NCI-H146 (cell line): Measurements from ENCODE around the gene BRSK1.
A peak's percentile ranks its signal among the peaks of the same experiment; 100 is the strongest.

Experiments used
- DNase-seq: peaks from one replicate; lab custom pipeline; 2025; lab: John Stamatoyannopoulos, UW

BRSK1 gene

DNA sequence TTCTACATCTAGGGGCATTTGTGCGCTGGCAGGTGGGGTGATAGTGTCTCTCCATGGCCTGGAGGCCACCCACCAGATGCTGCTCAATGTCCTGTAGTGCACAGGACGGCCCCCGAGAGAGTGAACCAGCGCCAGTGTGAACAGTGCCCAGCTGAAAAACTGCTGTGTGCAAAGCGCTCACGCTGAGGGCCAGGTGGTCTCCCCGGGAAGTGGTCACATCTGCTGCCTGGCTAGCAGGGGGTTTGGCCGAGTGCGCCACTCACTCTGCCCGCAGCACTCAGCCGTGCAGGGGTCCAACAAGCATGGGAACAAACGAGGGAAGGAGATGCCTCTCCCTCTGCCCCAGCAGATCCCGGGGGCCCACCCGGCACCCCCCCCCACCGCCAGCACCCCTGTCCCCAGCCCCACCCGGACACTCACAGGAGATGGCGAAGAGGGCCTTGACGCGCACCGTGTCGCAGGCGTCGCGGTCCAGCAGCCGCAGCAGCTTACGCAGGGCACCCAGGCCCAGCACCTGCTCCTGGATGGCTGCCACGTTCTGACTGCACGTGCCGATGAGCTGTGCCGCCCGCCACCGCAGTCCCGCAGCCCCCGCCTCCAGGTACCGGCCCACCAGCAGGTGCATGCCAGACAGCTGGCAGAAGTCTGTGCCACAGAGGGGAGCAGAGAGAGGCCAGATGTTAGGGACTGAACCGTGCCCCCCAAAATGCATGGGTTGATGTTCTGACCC, 9.7 kb upstream of the BRSK1 start:
- DNase-seq = no peak

DNA sequence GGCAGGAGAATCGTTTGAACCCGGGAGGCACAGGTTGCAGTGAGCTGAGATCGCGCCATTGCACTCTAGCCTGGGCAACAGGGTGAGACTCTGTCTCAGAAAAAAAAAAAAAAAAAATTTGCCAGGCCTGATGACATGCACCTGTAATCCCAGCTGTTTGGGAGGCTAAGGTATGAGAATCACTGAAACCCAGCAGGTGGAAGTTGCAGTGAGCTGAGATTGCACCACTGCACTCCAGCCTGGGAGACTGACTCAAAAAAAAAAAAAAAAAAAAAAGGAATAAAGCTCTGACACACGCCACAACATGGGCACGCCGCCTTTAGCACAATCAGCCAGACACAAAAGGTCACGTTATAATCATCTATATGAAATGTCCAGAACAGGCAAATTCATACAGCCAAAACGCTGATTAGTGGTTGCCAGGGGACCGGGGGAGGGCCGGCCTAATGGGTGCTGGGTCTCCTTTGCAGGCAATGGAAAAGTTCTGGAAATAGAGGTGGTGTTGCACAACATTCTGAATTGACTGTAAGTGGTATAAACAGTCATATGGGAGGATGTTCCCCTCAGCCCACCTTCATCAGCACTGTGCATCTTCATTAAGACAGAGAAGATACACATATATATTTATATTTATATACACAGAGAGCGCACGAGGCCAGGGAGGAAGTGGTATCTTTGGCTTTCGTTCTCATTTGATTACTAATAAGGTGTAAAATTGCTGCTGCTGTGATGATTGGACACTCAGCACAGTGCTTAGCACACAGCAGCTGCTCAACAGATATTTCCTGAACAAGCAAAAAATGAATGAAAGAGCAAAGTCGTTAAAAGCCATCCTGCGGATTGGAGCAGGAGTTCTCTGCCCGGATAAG, 7.7 kb upstream of the BRSK1 start:
- no peak for DNase-seq

DNA sequence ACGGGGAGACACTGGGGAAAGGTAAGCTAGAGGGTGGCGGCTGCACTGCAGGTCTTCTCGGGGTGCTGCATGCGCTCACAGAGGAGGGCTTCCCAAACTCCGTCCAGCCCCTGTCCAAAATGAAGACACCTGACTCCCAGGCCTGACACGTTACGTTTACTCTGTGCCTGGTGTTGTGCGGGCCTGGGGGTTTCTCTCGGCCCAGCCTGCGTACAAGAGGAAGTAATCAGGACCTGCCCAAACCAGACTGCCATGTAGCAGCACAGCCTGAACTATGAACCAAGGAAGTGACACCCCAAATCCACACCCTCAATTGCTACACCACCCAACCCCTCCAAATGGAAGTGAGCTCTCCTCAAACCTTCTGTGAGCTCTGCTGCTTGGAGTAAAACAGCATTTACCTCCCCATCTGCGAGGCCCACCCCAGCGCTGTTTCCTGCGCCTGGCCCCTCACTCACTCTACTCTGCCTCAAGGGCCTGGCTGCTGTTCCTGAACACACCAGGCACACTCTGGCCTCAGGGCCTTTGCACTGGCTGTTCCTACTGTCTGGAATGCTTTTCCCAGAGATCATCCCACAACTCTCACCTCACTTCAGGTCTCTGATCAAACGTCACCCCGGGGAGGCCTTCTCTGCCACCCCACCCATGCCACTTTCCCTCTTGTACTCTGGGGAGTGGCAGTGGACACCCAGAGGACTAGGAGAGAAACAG, 6.9 kb upstream of the BRSK1 start:
- DNase-seq = no peak

DNA sequence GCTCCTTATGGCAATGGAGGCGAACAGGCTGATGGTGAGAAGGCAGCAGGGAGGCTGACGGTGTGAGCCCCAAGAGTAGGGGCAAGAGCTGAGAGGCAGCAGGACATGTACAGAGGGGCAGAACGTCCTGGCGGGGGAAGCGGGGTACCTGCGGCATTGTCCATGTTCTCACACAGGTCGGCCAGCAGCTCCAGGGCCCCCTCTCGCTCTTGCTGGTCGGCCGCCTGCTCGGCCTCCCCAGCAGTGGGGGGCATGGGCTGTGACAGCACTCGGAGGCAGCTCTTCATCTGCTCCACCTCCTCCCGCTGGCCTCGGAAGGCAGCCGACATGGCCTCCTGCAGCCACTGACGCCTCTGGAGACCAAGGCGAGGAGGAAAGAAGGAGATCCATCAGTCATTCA, 6.3 kb upstream of the BRSK1 start:
- no peak for DNase-seq

DNA sequence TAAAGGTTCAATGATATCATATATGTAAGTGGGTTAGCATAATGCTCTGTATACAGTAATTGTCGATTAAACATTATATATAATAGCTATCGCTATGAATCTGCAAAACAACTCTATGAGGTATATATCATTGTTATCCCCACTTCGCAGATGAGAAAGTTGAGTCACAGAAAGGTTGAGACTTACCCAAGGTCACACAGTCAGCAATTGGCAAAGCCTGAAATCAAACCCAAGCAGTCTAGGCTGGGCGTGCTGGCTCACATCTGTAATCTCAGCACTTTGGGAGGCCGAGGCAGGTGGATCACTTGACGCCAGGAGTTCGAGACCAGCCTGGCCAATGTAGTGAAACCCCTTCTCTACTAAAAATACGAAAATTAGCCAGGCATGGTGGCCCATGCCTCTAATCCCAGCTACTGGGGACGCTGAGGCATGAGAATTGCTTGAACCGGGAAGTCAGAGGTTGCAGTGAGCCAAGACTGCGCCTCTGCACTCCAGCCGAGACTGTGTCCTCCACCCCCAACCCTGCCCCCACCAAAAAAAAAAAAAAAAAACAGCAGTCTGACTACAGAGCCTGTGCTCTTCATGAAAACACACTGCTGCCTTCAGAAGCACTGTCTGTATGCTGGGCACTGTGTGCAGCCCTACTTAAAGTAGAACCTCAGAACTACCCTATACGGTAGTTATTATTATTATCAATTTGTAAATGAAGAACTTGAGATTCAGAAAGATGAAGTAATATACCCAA, 5.2 kb upstream of the BRSK1 start:
- DNase-seq = no peak

DNA sequence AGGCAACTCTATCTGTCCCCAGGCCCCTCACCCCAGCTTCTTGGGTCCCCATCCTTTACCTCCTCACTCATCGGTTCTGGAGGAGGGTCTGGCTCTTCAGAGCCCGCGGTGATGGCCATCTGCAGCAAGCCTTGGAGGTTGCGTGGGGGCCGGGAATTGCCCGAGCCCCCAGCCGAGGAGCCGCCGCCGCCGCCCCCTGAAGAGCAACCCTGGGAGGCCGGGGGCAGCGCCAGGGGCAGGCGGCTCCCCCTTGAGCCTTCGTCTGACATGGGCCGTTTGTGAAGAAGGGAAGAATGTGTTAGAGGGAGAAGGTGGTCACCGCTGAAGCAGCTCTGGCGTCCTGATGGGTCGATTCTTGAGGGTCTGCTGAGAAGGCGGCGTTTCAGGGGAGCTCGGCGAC, 4.5 kb upstream of the BRSK1 start:
- DNase-seq = no peak

DNA sequence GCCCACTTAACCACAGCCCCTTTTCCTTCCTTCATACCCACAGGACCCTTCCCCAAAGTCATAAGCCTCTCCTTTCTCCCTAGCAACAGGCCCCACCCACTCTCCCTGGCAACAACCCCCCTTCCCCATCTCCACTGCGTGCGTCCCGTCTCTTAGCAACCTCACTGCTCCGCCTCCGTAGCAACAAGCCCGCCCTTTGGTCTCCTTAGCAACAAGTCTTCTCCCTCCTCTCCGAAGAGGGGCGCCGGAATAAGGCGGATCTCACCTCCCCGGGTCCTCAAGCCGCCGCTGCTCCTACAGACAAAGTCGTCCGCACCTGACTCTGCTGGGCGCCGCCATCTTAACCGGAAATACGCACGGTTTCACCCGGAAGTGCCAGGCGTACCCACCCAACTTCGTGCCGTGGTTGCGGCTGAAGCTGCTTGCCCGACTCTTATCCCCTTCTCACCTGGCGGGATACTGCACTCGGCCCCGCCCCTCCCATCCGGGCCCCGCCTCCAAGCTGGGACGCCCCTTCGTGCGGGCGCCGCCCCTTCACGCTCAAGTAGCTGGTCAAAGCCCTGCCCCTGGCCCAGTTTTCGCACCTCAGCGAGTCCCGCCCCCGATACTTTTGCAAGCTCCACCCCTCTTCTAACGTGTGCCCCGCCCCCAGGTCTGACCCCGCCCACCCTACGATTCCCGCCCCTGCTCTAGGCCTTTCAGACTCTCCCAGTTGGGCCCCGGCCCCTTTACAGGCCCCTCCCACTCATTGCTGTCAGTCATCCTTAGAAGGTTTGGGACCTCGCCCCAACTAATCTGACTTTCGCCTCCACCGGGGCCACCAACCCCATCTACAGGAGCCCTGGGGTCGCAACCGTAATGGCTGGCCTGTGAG, 3.8 kb upstream of the BRSK1 start, which contains the start of gene HSPBP1:
Gene HSPBP1, minus strand, starts transcription at position 341 of the 874 bp plus-strand sequence. CDS start 502 bp downstream, outside the sequence.
- DNase-seq = peak; percentile 99

DNA sequence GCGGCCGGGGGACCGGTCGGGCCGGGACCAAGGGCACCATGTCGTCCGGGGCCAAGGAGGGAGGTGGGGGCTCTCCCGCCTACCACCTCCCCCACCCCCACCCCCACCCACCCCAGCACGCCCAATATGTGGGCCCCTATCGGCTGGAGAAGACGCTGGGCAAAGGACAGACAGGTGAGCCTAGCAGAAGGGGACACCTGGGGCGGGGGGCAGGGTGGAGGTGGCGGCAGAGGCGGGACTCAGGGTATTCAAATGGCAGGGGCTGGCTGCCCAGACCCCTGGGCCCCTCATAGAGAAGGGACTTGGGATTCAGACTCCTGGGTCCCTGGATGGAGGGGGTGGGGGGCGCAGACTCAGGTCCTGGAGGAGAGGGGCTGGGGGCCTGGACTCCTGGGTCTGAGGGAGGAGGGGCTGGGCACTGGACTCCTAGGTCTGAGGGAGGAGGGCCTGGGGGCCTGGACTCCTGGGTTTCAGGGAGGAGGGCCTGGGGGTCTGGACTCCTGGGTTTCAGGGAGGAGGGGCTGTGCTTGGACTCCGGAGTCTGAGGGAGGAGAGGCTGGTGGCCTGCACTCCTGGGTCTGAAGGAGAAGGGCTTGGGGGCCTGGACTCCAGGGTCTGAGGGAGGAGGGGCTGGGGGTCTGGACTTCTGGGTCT, 735 bp downstream of the BRSK1 start:
- DNase-seq = peak; percentile 65

DNA sequence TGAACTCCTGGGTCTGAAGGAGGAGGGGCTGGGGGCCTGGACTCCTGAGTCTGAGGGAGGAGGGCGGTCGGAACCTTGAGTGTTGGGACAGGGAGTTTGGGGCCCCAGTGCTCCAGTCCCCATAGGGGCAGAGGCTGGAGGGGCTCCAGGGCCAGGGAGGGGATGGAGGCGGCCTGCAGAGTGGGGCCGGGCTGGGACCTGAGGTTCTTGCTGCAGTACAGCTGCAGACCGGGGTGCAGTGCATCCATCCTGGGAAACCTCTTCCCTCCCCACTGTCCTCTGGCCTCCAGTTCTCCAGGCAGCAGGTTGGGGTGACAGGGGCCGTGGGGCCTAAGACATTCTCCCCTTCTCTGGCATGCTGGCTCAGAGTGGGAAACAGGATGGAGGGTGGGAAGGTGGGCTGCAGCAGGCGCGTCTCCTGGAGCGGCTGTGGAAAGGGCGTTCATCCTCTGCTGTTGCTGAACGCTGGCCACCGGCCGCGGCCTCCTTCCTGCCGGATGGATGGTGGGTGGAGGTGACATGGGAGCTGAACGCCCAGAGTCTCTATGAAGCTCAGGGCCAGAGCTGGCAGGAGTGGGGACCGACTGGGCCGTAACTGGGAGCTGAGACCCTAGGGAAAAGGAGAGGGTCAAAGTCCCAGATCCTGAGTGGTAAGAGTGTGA, 1.6 kb downstream of the BRSK1 start:
- DNase-seq = no peak

DNA sequence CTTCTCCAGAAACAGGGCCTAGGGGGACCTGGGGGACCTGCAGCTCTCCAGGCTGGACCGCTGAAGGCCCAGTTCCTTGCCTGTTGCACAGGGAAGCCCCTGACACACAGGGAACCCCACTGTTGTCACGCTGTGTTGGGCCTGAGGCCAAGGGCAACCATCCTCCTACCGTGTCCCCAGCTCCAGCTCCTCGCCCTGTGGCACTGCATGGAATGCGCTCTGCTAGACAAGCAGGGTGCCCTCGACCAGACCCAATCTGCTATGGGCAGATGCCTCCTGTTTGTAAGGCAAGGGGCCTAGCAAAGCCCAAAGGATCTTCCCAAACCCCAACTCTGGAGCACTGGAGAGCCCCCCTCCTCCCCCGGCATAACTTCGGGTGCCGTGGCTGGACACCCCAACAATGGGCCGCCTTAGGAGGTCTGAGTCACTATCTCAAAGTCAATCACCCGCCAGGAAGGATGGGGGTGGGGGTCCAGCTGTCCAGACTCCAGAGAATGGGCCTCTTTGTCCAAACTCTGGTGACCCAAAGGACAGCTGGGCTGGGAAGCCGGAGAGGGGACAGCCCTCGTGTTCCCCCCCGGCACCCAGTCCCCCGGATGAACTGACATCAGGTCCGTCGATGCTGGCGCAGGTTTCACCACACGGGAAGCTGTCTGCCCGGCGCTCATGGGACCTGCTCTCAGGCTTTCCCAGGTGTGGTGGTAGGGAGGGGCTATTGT, 3.7 kb downstream of the BRSK1 start:
- DNase-seq = no peak

DNA sequence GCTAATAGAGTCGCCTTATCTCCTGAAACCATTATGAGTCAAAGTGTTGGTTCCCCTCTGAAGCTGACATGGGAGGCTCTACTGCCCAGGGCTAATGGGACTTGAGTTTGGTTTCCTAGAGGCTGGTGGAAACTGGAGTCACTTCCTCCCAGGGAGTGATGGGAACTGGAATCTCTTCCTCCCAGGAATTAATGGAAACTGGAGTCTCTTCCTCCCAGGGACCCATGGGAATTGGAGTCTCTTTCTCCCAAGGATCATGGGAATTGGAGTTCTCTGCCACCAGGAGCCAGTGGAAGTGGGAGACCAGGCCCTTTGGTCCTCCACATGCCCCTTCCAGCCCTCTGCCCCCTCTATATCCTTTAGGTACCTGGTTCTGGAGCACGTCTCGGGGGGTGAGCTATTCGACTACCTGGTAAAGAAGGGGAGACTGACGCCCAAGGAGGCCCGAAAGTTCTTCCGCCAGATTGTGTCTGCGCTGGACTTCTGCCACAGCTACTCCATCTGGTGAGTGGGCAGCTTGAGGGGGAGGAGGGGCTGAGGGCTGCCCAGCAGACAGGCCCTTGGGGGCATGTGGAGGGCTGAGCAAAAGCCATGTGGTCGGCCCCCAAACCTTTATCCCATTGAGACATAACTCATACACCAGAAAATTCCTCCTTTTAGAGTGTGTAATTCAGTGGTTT, 5.5 kb downstream of the BRSK1 start:
- no peak for DNase-seq

DNA sequence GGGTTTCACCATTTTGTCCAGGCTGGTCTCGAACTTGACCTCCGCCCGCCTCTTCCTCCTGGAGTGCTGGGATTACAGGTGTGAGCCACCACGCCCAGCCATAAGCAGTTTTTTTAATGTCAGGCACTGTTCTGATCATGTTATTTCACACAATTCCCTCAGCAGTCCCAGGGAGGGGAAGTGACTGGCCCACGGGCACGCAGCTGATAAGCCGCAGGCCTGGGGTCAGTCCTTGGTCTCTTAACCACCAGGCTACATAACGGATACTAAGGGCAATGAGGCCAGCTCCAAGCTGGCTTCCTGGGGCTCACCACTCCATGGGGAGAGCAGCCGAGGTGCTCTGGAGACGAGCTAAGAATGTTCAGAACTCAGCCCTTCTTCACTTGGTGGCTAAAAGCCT, 13.5 kb downstream of the BRSK1 start:
- DNase-seq = no peak

DNA sequence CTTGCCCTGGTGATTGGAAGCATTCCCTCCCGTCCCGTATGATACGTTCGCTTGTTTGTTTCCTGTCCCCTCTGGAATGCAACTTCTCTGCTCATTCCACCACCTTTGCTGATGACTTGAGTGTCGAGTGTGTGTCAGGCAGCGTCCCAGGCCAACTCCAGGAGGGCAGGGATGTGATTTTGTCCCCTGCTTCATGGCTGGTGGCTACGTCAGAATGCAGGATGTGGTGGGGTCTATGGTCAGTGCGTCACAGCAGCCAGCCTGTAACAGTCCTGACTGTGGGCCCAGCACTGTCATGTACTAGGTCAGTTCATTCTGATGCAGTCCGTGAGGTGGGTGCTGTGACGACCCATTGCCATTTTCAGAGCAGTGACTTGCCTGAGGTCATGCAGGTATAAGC, 16.2 kb downstream of the BRSK1 start:
- no peak for DNase-seq

DNA sequence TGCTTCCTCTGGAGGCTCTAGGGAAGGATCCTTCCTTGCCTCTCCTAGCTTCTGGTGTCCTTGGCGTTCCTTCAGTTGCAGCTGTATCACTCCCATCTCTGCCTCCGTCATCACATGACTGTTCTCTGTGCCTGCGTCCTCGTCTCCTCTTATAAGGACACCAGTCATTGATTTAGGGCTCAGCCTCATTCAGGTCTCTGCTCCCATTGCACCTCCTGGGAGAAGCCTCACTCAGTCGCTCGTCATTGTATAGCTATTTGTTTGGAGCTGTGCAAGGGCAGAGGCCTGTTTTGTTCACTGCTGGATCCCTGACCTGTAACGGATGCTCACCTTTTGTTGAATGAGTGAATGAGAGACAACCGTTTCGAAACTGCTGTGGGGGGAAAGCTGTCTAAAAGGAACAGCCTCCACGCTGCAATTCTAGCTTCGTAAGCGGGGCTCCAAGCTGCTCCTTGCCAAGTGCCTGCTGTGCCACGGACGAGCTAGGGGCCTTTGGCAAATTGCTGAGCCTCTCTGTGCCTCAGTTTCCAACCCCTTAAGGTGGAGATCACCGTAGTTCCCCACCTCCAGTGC, 17.2 kb downstream of the BRSK1 start:
- DNase-seq = no peak

DNA sequence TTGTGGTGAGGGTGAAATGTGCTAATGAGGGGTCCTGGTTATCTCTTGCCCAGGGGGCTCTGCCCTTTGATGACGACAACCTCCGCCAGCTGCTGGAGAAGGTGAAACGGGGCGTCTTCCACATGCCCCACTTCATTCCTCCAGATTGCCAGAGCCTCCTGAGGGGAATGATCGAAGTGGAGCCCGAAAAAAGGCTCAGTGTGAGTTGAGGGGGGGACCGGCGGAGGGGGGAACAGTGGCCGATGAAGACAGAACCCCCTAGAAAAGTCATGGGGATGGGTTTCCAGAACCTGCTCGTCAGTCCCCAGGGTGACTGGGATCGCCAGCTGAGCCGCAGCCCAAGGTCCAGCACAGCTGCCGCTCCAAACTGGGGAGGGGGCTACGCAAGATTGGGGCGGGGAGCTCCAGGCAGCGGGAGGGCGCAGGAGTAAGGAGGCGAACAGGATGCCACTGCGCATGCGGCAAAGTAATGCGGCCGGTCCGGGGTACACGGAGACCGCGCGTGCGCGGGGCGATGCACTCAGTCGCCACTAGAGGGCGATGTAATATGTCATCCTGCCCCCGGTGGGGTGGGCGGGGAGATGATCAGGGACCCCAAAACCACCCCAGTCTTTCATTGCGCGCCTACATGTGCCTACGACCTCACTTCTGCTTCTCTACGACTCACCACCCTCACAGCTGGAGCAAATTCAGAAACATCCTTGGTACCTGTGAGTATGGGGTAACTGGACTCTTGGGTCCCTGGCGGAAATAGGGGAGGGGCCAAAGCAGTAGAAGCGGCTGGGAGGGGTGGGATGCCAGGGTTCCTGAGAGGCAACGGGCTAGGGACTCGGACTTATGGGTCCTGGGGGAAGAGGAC, 17.9 kb downstream of the BRSK1 start:
- peak; percentile 47 for DNase-seq

DNA sequence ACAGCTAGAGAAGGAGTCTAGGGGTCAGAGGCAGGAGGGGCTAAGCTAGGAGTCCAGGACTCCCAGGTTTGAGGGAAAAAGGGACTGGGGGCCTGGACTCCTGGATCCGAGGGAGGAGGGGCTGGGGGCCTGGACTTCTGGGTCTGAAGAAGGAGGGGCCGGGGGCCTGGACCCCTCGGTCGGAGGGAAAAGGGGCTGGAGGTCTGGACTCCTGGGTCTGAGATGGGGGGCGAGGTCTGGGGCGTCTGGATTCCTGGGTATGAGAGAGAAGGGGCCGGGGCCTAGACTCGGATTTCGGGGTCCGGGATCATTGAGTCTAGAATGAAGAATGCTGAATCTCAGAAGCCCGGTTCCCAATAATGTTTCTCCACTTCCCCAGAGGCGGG, 18.5 kb downstream of the BRSK1 start:
- DNase-seq = no peak

DNA sequence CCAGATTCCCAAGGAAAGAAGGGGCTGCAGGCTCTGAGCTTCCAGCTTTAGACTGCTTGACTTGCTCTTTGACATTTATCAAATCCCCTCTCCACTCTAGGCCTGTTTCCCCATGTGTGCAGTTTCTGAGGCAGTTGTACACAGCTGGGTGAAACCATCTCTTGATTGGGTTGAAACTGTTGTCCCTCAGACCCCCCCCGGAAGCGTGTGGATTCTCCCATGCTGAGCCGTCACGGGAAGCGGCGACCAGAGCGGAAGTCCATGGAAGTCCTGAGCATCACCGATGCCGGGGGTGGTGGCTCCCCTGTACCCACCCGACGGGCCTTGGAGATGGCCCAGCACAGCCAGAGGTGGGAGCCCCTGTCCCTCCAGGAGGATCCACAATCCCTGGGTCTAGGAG, 19.7 kb downstream of the BRSK1 start:
- DNase-seq = no peak
